Loucy (cell line): ENCODE results near the gene MIR17HG.

Experiments used
- CTCF ChIP-seq: fragments of 200-600 bp; sonication (generic); conservative IDR thresholded peaks from 2 replicates; pipeline ENCODE4 v1.5.1; 2014; ENCODE audit warnings: mild to moderate bottlenecking, antibody characterized with exemption, low read length
- EZH2phosphoT487 ChIP-seq: fragments of 200-600 bp; IDR thresholded peaks from 2 replicates; pipeline ENCODE4 v1.6.1; 2018; ENCODE audit warnings: antibody characterized with exemption, mild to moderate bottlenecking, moderate library complexity, borderline replicate concordance

- TF ChIP-seq CTCF (no peak), EZH2phosphoT487 (no peak)
Observed at GRCh38 chr13:91398413-91399188, 51.1 kb downstream of the MIR17HG start, which contains the start of gene GPC5.
